IPS-20b (cell line): Measurements from ENCODE around the gene NEK5.
"Not testable (repeated sequence)": the region's sequence is repeated elsewhere in the genome, so short reads cannot be mapped to it uniquely, and the experiment has no call there.

Source experiments
- H3K27ac ChIP-seq: one replicate; pipeline ENCODE4 v1.5.1; 2013; ENCODE audit warnings: low read length
- H3K27me3 ChIP-seq: 2 replicates; pipeline ENCODE4 v1.6.1; 2013; ENCODE audit warnings: mild to moderate bottlenecking, low read length, inconsistent platforms; ENCODE audit not compliant: insufficient read depth
- H3K36me3 ChIP-seq: 2 replicates; pipeline ENCODE4 v1.6.1; 2013; ENCODE audit warnings: low read depth, mild to moderate bottlenecking, inconsistent platforms, low read length, moderate library complexity; ENCODE audit not compliant: insufficient read depth
- H3K4me1 ChIP-seq: 2 replicates; pipeline ENCODE4 v1.6.1; 2013; ENCODE audit warnings: mild to moderate bottlenecking, control low read depth, inconsistent platforms, low read length, moderate library complexity; ENCODE audit not compliant: insufficient read depth
- H3K4me3 ChIP-seq: 2 replicates; pipeline ENCODE4 v1.5.1; 2013; ENCODE audit warnings: mild to moderate bottlenecking, low read length, inconsistent platforms
- H3K9ac ChIP-seq: 2 replicates; pipeline ENCODE4 v1.6.1; 2013; ENCODE audit warnings: low read depth, mild to moderate bottlenecking, inconsistent platforms, low read length, moderate library complexity
- H3K9me3 ChIP-seq: 2 replicates; pipeline ENCODE4 v1.6.1; 2013; ENCODE audit warnings: mild to moderate bottlenecking, low read depth, low read length, inconsistent platforms; ENCODE audit not compliant: insufficient read depth

Gene NEK5

DNA sequence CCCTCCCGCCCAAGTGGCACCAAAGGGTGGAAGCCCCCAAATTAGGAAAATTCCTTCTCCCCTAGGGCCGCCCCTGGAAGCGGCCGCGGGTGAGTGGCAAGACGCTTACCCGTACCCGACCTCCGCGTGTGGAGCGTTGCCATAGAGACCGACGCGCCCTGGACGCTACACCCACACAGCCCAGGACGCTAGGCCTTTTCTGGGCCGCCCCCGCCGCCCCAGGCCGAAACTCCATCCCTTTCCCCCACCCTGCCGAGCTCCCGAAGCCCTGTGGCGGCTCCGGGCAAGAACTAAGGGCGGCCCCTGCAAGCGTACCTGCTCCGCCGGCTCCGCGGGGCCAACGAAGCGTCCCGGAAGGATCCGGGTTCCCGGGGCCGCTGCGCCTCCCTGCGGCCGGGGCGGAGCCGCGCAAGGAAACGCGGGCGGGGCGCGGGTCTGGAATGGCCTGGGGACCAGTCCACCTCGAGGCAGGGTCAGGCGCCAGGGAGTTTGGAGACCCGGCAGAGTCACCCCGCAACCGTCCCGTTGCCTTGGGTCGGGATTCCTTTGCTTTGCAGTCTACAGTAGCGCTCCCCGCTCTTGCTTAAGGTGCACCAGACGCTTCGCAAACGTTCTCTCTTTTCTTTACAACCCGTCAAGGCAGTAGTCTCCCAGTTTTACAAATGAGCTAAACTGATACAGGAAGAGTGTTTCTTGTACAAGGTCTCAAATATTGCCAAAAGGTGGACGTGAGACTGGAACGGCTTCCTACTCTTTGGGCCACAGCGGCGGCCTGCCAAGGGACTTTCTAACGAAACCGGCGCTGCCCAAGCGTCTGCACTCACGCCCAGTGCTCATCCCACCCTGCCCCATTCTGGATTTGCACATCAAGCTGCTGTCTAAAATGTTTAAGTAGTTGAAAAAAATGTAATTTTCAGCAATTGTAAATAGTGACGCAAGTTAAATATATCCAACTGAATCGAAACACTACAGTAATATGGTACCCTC, at the start of gene NEK5:
NEK5 (minus strand) TSS at position 360 of the 987 bp plus-strand sequence. CDS start 1,591 bp downstream, outside the sequence.
- peaks cover 18% of the 10 kb centered on the region for H3K36me3 ChIP-seq
- H3K27me3 ChIP-seq: peaks cover 16% of the 10 kb centered on the region
- peak within 1 kb of the TSS; percentile 77 for H3K4me3 ChIP-seq
- no peak within 1 kb of the TSS for H3K27ac ChIP-seq
- no peaks in the 10 kb centered on the region for H3K4me1 ChIP-seq
- no peaks in the 10 kb centered on the region for H3K9me3 ChIP-seq
- H3K9ac ChIP-seq: peak within 1 kb of the TSS; percentile 46; the same call in 1 of the 2 replicates

DNA sequence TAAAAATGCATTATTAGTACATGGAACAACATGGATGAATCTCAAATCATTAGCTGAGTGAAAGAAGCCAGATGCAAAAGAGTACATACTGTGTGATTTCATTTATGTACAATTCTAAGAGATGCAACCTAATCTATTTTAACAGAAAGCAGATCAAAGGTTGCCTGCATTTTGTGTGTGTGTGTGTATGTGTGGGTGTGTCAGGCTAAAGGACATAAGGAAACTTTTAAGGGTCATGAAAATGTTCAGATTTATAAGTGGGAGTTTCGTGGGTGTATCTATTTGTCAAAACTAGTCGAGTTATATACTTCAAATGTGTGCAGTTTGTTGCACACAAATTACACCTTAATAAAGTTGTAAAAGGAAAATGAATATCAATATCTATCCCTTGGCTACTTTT, 48.4 kb upstream of the NEK5 start:
- H3K4me1 ChIP-seq: no peaks in the 10 kb centered on the region
- no peaks in the 10 kb centered on the region for H3K9me3 ChIP-seq
- no peak overlapping the region for H3K4me3 ChIP-seq
- no peaks in the 10 kb centered on the region for H3K27me3 ChIP-seq
- H3K27ac ChIP-seq: no peak overlapping the region
- no peak overlapping the region for H3K9ac ChIP-seq
- peaks cover 62% of the 10 kb centered on the region for H3K36me3 ChIP-seq

GRCh38 chr13:52173970-52174369, 45.1 kb upstream of the NEK5 start:
- not testable (repeated sequence) for H3K9ac ChIP-seq, H3K4me3 ChIP-seq, H3K27me3 ChIP-seq, H3K4me1 ChIP-seq, H3K27ac ChIP-seq, H3K9me3 ChIP-seq
- peaks cover 65% of the 10 kb centered on the region for H3K36me3 ChIP-seq

- Histone ChIP-seq H3K9ac (no peak overlapping the region), H3K9me3 (no peaks in the 10 kb centered on the region), H3K36me3 (peaks cover 69% of the 10 kb centered on the region), H3K27me3 (no peaks in the 10 kb centered on the region), H3K27ac (no peak overlapping the region), H3K4me3 (no peak overlapping the region), H3K4me1 (no peaks in the 10 kb centered on the region)
Observed at GRCh38 chr13:52173373-52173772, 44.5 kb upstream of the NEK5 start.

DNA sequence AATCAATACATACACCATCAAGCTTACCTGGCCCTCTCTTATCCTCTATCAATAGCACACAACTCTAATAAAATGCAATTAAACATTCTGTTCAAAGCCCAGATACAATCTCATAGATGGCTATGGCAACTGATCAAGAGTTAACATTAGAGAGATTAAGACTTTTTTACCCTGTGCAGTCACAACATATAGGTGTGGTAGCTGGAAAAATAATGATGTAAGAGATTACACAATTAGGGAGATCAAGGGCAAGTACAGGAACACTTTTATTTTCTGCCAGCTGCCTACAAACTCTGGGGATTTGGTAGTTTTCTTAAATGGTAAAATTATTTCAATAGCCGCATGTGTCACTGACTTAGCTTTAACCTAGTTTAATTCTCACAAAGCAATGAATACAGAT, 42.8 kb upstream of the NEK5 start:
- peaks cover 80% of the 10 kb centered on the region for H3K36me3 ChIP-seq
- H3K9me3 ChIP-seq, H3K4me3 ChIP-seq, H3K9ac ChIP-seq, H3K4me1 ChIP-seq, H3K27me3 ChIP-seq, H3K27ac ChIP-seq: not testable (repeated sequence)

DNA sequence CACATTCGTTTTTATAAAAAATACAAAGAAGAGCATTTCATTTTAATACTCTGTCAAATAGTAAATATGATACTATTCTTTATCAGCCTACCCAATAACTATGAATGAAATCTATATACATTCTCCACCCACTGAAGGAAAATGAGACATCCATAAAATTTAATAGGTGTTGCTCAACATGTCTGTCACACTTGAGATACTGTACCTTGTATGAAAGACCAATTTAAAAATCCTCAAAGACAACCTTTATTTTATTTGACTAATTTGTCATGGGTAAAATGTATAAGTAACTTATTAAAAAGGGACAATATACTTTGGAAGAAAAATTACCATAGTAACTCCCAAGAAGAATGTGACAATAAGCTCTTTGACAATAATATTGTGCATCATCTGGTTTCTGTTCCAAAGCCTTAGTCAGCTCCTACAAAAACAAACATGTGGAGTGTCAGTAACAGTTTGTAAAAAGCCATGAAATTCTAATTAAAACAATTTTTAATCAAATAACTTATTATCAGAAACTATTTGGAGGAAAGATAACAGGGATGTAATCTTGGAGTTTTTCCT, 42.0 kb upstream of the NEK5 start:
- not testable (repeated sequence) for H3K4me3 ChIP-seq, H3K4me1 ChIP-seq, H3K9me3 ChIP-seq, H3K27me3 ChIP-seq, H3K9ac ChIP-seq, H3K27ac ChIP-seq
- H3K36me3 ChIP-seq: peaks cover 78% of the 10 kb centered on the region

- Histone ChIP-seq H3K36me3 (peaks cover 68% of the 10 kb centered on the region), H3K4me1 (no peaks in the 10 kb centered on the region), H3K27me3 (no peaks in the 10 kb centered on the region), H3K9me3 (no peaks in the 10 kb centered on the region), H3K27ac (no peak overlapping the region), H3K9ac (no peak overlapping the region), H3K4me3 (no peak overlapping the region)
Observed at GRCh38 chr13:52169839-52170238, 41.0 kb upstream of the NEK5 start.

DNA sequence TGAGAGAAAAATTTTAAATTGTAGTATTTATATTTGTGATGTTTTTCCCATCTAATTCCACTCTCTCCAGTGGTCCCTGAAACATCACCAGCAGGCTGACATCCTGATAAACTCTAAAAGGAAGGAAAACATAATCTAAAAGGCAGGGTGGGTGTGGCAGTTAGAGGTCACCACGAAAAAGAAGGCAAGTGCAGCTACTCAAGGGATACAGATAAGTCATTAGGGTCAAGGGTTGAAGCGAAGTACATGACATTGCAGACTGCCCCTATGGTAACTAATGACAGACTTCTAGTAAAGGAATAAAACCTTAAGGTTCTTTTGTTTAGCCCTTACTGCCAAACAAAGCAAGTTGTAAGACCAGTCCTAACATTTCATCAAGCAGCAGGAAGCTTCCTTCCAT, 36.5 kb upstream of the NEK5 start:
- 0 out of 2 replicates have a peak, but pooled peaks cover 5% of the 10 kb centered on the region for H3K4me1 ChIP-seq
- H3K9ac ChIP-seq: no peak overlapping the region
- H3K27me3 ChIP-seq: peaks cover 7% of the 10 kb centered on the region; the same call in 1 of the 2 replicates
- H3K4me3 ChIP-seq: no peak overlapping the region
- no peak overlapping the region for H3K27ac ChIP-seq
- H3K36me3 ChIP-seq: peaks cover 35% of the 10 kb centered on the region
- no peaks in the 10 kb centered on the region for H3K9me3 ChIP-seq

DNA sequence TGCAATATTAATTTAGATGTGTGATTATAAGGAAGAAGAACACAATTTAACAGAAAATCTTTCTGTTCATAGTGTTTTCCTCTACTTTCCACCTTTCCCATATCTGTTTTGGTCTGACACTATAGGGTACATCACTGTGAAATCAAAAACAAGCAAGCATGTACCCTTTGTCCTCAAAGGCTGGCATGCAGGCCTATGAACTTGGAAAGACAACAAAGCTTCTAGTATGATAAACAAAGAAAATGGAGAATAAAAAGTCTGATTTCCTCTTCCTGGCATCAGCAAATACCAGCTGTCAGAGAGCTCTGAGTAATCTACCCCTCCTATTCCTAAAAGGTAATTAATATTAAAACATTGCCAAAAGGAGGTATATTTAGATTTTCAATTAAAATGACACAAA, 36.1 kb upstream of the NEK5 start:
- Histone ChIP-seq H3K27ac (no peak overlapping the region), H3K36me3 (peaks cover 32% of the 10 kb centered on the region), H3K4me1 (0 out of 2 replicates have a peak, but pooled peaks cover 5% of the 10 kb centered on the region), H3K27me3 (peaks cover 11% of the 10 kb centered on the region), H3K9me3 (0 out of 2 replicates have a peak, but pooled peaks cover under 1% of the 10 kb centered on the region), H3K4me3 (no peak overlapping the region), H3K9ac (no peak overlapping the region)

- not testable (repeated sequence) for H3K9me3 ChIP-seq, H3K27ac ChIP-seq, H3K9ac ChIP-seq, H3K4me3 ChIP-seq, H3K4me1 ChIP-seq
- H3K36me3 ChIP-seq: peaks cover 21% of the 10 kb centered on the region
- peaks cover 17% of the 10 kb centered on the region for H3K27me3 ChIP-seq
Observed at GRCh38 chr13:52163878-52164277, 35.0 kb upstream of the NEK5 start.

- no peak overlapping the region for H3K27ac ChIP-seq
- peaks cover 26% of the 10 kb centered on the region for H3K27me3 ChIP-seq
- peaks cover 9% of the 10 kb centered on the region; the same call in 1 of the 2 replicates for H3K36me3 ChIP-seq
- H3K9me3 ChIP-seq: 0 out of 2 replicates have a peak, but pooled peaks cover 5% of the 10 kb centered on the region
- peaks cover 7% of the 10 kb centered on the region; the same call in 1 of the 2 replicates for H3K4me1 ChIP-seq
- no peak overlapping the region for H3K4me3 ChIP-seq
- no peak overlapping the region for H3K9ac ChIP-seq
Observed at GRCh38 chr13:52162279-52163101, 33.6 kb upstream of the NEK5 start.
